Loucy (cell line): ENCODE measurements around the gene PPFIA3.
A peak's percentile ranks its signal among the peaks of the same experiment; 100 is the strongest.
"Not testable (repeated sequence)": the region's sequence is repeated elsewhere in the genome, so short reads cannot be mapped to it uniquely, and the experiment has no call there.

Experiments
- H2AFZ ChIP-seq: fragments of 200-600 bp; sonication (generic); 2 replicates; pipeline ENCODE4 v1.6.0; 2016; ENCODE audit warnings: antibody characterized with exemption, mild to moderate bottlenecking, low read length, moderate library complexity
- H3F3A ChIP-seq: fragments of 200-600 bp; 2 replicates; pipeline ENCODE4 v1.6.0; 2016; ENCODE audit warnings: antibody characterized with exemption, low read depth, mild to moderate bottlenecking
- H3K27me3 ChIP-seq: fragments of 200-600 bp; sonication (generic); 2 replicates; pipeline ENCODE4 v1.6.1; 2014; ENCODE audit warnings: low read length, mild to moderate bottlenecking; ENCODE audit not compliant: insufficient read depth, poor library complexity, severe bottlenecking
- H3K36me3 ChIP-seq: fragments of 200-600 bp; sonication (generic); 2 replicates; pipeline ENCODE4 v1.6.1; 2016; ENCODE audit warnings: low read length; ENCODE audit not compliant: insufficient read depth
- H3K4me1 ChIP-seq: fragments of 200-600 bp; sonication (generic); 2 replicates; pipeline ENCODE4 v1.5.1; 2014; ENCODE audit warnings: low read length, mild to moderate bottlenecking; ENCODE audit not compliant: insufficient read depth, poor library complexity, severe bottlenecking
- H3K4me2 ChIP-seq: fragments of 200-600 bp; sonication (generic); 2 replicates; pipeline ENCODE4 v1.6.0; 2014; ENCODE audit warnings: antibody characterized with exemption, low read length, low read depth, mild to moderate bottlenecking; ENCODE audit not compliant: poor library complexity, severe bottlenecking
- H3K4me3 ChIP-seq: fragments of 200-600 bp; sonication (generic); 2 replicates; pipeline ENCODE4 v1.5.1; 2014; ENCODE audit warnings: low read length, mild to moderate bottlenecking, mixed read lengths; ENCODE audit not compliant: poor library complexity, severe bottlenecking
- H3K79me2 ChIP-seq: fragments of 200-600 bp; sonication (generic); 2 replicates; pipeline ENCODE4 v1.6.1; 2014; ENCODE audit warnings: low read length; ENCODE audit not compliant: insufficient read depth
- H3K9ac ChIP-seq: fragments of 200-600 bp; sonication (generic); 2 replicates; pipeline ENCODE4 v1.6.0; 2014; ENCODE audit warnings: mild to moderate bottlenecking, low read depth, low read length, moderate library complexity; ENCODE audit not compliant: poor library complexity, severe bottlenecking
- H3K9me2 ChIP-seq: fragments of 200-600 bp; sonication (generic); replicated peaks from 2 replicates; pipeline ENCODE4 v1.6.1; 2016; ENCODE audit warnings: low read depth, low read length, mixed read lengths
- H3K9me3 ChIP-seq: fragments of 200-600 bp; sonication (generic); 2 replicates; pipeline ENCODE4 v1.6.1; 2014; ENCODE audit warnings: mild to moderate bottlenecking, antibody characterized with exemption, low read length, low read depth; ENCODE audit not compliant: insufficient read depth
- H4K20me1 ChIP-seq: fragments of 200-600 bp; sonication (generic); 2 replicates; pipeline ENCODE4 v1.6.0; 2014; ENCODE audit warnings: antibody characterized with exemption, low read length, mild to moderate bottlenecking; ENCODE audit not compliant: insufficient read depth, poor library complexity, severe bottlenecking
- EZH2phosphoT487 ChIP-seq: fragments of 200-600 bp; IDR thresholded peaks from 2 replicates; pipeline ENCODE4 v1.6.1; 2018; ENCODE audit warnings: antibody characterized with exemption, mild to moderate bottlenecking, moderate library complexity, borderline replicate concordance
- TF ChIP-seq, protein P1 (sequence below): fragments of 200-600 bp; sonication (generic); conservative IDR thresholded peaks from 2 replicates; pipeline ENCODE4 v1.5.1; 2014; ENCODE audit warnings: mild to moderate bottlenecking, antibody characterized with exemption, low read length

PPFIA3 gene

DNA sequence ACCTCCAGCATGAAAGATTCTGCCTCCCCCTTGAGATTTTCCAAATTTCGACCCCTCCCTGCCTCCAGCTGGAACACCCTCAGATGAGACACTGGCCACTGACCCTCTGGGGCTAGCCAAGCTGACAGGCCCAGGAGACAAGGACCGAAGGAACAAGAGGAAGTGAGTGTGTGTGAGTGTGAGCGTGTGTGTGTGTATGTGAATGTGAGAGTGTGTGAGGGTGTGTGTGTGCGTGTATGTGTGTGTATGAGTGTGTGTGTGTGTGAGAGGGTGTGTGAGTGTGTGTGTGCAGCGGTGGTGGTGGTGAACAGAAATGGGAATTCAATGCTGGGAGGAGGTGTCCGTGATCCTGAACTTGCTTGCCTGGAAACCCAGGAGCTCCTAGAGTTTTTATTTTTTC is 22.0 kb downstream of the PPFIA3 start:
- H3K79me2 ChIP-seq, result no peaks in the 10 kb centered on the region
- no peaks in the 10 kb centered on the region for H3K36me3 ChIP-seq
- H3K9ac ChIP-seq, result no peak overlapping the region
- H3K27me3 ChIP-seq, result no peaks in the 10 kb centered on the region
- no peak overlapping the region for H3K4me3 ChIP-seq
- no peak overlapping the region for H3K4me2 ChIP-seq
- H2AFZ ChIP-seq, result no peak overlapping the region
- H3K9me2 ChIP-seq, result no peaks in the 10 kb centered on the region
- no peaks in the 10 kb centered on the region for H3K9me3 ChIP-seq
- TF ChIP-seq EZH2phosphoT487, result no peak
- TF ChIP-seq, protein P1, sequence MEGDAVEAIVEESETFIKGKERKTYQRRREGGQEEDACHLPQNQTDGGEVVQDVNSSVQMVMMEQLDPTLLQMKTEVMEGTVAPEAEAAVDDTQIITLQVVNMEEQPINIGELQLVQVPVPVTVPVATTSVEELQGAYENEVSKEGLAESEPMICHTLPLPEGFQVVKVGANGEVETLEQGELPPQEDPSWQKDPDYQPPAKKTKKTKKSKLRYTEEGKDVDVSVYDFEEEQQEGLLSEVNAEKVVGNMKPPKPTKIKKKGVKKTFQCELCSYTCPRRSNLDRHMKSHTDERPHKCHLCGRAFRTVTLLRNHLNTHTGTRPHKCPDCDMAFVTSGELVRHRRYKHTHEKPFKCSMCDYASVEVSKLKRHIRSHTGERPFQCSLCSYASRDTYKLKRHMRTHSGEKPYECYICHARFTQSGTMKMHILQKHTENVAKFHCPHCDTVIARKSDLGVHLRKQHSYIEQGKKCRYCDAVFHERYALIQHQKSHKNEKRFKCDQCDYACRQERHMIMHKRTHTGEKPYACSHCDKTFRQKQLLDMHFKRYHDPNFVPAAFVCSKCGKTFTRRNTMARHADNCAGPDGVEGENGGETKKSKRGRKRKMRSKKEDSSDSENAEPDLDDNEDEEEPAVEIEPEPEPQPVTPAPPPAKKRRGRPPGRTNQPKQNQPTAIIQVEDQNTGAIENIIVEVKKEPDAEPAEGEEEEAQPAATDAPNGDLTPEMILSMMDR, result no peak
- no peaks in the 10 kb centered on the region for H3F3A ChIP-seq
- no peaks in the 10 kb centered on the region for H4K20me1 ChIP-seq
- H3K4me1 ChIP-seq, result peaks cover 9% of the 10 kb centered on the region

DNA sequence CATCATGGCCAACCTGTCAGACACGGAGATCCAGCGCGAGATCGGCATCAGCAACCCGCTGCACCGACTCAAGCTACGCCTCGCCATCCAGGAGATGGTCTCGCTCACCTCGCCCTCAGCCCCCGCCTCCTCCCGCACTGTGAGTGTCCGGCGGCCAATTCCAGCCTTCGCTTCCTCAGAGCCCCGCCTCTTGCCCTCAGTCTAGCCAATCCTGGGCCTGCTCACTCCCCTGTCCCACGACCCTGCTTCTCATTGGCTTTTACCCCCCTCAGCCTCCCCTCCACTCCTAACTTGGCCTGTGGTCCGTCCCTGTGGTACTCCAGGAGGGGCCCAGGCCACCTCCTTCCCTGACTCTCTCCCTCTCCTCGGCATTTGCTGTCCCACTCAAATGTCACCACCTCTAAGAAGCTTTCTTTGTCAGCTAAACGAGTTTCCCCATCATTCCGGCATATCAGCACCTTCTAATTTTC is 23.6 kb downstream of the PPFIA3 start:
- Histone ChIP-seq H3K9me2 (no peaks in the 10 kb centered on the region), H3K9ac (peak overlapping the region; percentile 53), H2AFZ (peak overlapping the region; percentile 86), H3F3A (no peaks in the 10 kb centered on the region), H3K27me3 (no peaks in the 10 kb centered on the region), H3K79me2 (no peaks in the 10 kb centered on the region), H3K4me3 (peak overlapping the region; percentile 77), H3K36me3 (no peaks in the 10 kb centered on the region), H3K9me3 (no peaks in the 10 kb centered on the region), H4K20me1 (no peaks in the 10 kb centered on the region), H3K4me1 (peaks cover 9% of the 10 kb centered on the region), H3K4me2 (peak overlapping the region; percentile 75)
- TF ChIP-seq EZH2phosphoT487, result no peak
- TF ChIP-seq, protein P1, result no peak

DNA sequence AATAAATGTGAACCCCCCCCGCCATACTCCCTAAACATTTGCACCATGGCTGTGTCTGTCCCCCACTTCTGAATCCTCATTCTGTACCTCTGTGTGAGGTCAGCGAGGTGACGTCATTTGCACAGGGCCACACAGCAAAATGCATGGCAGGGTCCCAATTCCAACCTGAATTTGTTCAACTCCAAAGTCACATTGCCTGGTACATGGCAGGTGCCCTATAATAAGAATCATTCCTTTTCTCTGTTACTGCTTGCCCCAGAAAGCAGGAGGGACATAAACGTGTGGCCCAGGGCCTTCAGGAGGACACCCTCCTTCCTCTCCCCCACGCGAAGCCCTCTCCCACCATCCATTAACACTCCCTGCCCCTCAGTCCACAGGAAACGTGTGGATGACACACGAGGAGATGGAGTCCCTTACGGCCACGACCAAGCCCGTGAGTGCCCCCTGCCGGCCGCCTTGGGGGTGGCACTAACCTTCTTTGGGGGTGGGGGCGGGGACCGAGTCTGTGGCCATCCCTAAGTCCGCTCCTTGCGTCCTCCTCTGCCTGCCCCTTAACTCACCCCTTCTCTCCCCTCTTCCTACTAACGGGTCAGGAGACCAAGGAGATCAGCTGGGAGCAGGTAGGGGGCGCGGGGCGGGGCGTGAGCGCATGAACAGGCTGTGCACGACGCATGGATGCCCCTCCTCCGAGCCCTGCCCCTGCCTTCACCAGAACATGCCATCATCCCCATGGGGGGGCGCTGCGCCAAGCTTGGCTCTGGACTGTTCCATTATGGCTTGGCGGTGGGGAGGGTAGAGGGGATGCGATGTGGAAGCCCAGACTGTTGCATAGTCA is 26.4 kb downstream of the PPFIA3 start:
- H3K9ac ChIP-seq, result peak overlapping the region; percentile 49
- peak overlapping the region; percentile 68 for H3K4me3 ChIP-seq
- peak overlapping the region; percentile 81 for H2AFZ ChIP-seq
- H3K4me2 ChIP-seq, result peak overlapping the region; percentile 70
- H3K36me3 ChIP-seq, result no peaks in the 10 kb centered on the region
- peaks cover 18% of the 10 kb centered on the region for H3K4me1 ChIP-seq
- no peaks in the 10 kb centered on the region for H4K20me1 ChIP-seq
- H3K79me2 ChIP-seq, result no peaks in the 10 kb centered on the region
- TF ChIP-seq, protein P1, result peak; percentile 96
- no peak for TF ChIP-seq EZH2phosphoT487
- H3K27me3 ChIP-seq, result no peaks in the 10 kb centered on the region
- H3K9me3 ChIP-seq, result no peaks in the 10 kb centered on the region
- no peaks in the 10 kb centered on the region for H3K9me2 ChIP-seq
- H3F3A ChIP-seq, result no peaks in the 10 kb centered on the region

DNA sequence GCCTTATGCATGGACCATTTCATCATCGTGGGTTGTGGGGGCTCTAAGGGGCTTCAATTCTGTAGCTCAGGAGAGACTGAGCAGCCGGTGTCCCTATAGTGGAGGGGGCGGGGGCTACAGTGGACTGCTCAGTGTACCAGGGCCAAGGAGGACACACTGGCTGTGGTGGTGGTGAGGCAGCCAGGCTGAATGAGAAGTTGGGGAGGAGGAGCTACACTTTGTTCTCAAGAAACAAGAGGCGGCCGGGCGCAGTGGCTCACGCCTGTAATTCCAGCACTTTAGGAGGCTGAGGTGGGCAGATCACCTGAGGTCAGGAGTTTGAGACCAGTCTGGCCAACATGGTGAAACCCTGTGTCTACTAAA is 27.0 kb downstream of the PPFIA3 start:
- Histone ChIP-seq H3K4me1 (peaks cover 18% of the 10 kb centered on the region), H2AFZ (peak overlapping the region; percentile 81), H3K4me3 (peak overlapping the region; percentile 68), H3K9ac (peak overlapping the region; percentile 49), H3K4me2 (peak overlapping the region; percentile 70)
- H3F3A ChIP-seq, H3K9me2 ChIP-seq, H3K79me2 ChIP-seq, H3K9me3 ChIP-seq, H3K27me3 ChIP-seq, H4K20me1 ChIP-seq, H3K36me3 ChIP-seq: not testable (repeated sequence)
